ENCODE results near the gene PIGL. TPM values are rescaled to one million over a fixed set of nuclear protein-coding genes. Genes with fewer than 3 reads are reported as not detected.

PIGL gene
- total RNA-seq, 4 donors from 2014 or later: 18.2 to 74.0 (median 40.3) TPM

DNA sequence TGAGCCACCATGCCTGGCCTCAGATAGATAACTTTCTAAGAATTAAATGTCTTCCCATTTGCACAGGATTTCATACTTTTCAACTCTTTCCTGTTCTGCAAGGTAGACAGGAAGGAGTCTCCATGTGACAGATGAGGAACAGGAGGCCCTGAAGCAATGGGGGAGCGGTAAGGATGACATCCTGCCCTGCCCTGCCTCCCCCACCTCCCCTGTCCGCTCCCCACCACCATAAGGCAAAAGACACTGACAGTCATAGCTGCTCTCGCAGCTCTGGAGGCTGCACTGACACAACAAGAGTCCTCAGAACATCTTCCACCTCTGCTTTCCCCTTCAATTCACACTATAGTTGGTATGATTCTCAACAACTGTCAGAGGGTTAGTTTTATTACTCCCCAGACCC is 126.6 kb downstream of the PIGL start:
- TF ChIP-seq, protein P1, sequence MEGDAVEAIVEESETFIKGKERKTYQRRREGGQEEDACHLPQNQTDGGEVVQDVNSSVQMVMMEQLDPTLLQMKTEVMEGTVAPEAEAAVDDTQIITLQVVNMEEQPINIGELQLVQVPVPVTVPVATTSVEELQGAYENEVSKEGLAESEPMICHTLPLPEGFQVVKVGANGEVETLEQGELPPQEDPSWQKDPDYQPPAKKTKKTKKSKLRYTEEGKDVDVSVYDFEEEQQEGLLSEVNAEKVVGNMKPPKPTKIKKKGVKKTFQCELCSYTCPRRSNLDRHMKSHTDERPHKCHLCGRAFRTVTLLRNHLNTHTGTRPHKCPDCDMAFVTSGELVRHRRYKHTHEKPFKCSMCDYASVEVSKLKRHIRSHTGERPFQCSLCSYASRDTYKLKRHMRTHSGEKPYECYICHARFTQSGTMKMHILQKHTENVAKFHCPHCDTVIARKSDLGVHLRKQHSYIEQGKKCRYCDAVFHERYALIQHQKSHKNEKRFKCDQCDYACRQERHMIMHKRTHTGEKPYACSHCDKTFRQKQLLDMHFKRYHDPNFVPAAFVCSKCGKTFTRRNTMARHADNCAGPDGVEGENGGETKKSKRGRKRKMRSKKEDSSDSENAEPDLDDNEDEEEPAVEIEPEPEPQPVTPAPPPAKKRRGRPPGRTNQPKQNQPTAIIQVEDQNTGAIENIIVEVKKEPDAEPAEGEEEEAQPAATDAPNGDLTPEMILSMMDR (IDR thresholded peaks at IDR 0.05): no peak
- no peak for TF ChIP-seq POLR2A (IDR thresholded peaks at IDR 0.05)
- no peaks in the 10 kb centered on the region for H3K9me3 ChIP-seq
- no peaks in the 10 kb centered on the region for H3K36me3 ChIP-seq
- DNase-seq: no peak
- no peak overlapping the region for H3K27ac ChIP-seq
- H3K4me3 ChIP-seq: no peak overlapping the region
- no peaks in the 10 kb centered on the region for H3K4me1 ChIP-seq
- no peaks in the 10 kb centered on the region for H3K27me3 ChIP-seq
- intact Hi-C loops (cut with DNase I; ENCODE audit: low total_unique reads): no loop called here

DNA sequence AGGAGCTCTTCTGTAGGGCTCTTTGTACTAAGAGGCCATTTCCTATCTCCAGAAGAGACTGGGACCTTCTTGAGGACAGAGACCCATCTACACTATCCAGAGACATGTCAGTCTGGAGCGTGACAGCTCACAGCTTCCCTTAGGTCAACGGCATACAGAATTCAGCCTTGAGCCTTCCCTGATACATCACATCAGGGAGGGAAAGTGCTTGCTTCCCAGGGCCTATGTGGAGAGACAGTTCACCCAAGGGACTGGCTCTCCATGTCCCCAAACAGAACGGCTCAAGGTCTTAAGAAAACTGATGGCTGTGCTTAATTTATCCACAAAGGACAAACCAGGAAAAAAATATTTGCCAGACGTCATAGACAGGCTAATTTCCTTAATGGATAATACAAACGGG is 128.6 kb downstream of the PIGL start:
- Histone ChIP-seq H3K27me3 (no peaks in the 10 kb centered on the region), H3K9me3 (no peaks in the 10 kb centered on the region), H3K36me3 (no peaks in the 10 kb centered on the region), H3K4me1 (no peaks in the 10 kb centered on the region), H3K4me3 (no peak overlapping the region), H3K27ac (no peak overlapping the region)
- intact Hi-C loops (cut with DNase I; ENCODE audit: low total_unique reads): no loop called here
- TF ChIP-seq, protein P1 (IDR thresholded peaks at IDR 0.05): no peak
- no peak for TF ChIP-seq POLR2A (IDR thresholded peaks at IDR 0.05)
- no peak for DNase-seq

DNA sequence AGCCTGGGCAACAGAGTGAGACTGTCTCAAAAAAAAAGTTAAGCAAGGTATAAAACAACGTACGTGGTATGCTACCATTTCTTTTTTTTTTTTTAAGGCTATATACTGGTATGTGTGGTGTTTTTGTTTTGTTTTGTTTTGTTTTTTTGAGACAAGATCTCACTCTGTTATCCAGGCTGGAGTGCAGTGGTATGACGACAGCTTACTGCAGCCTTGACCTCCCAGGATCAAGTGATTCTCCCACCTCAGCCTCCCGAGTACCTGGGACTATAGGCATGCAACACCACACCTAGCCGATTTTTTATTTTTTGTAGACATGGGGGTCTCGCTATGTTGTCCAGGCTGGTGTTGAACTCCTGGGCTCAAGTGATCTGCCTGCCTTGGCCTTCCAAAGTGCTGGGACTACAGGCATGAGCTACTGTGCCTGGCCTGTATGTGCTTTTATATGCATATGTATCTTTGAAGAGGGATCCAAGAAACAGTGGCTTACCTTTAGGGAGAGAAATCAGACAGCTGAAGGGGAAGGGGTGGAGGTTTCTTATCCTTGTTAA is 129.8 kb downstream of the PIGL start:
- H3K36me3 ChIP-seq: no peaks in the 10 kb centered on the region
- TF ChIP-seq POLR2A (IDR thresholded peaks at IDR 0.05): no peak
- TF ChIP-seq, protein P1 (IDR thresholded peaks at IDR 0.05): no peak
- H3K4me1 ChIP-seq: no peaks in the 10 kb centered on the region
- no peaks in the 10 kb centered on the region for H3K9me3 ChIP-seq
- DNase-seq: no peak
- no peak overlapping the region for H3K27ac ChIP-seq
- intact Hi-C loops (cut with DNase I; ENCODE audit: low total_unique reads): no loop called here
- H3K4me3 ChIP-seq: no peak overlapping the region
- no peaks in the 10 kb centered on the region for H3K27me3 ChIP-seq

DNA sequence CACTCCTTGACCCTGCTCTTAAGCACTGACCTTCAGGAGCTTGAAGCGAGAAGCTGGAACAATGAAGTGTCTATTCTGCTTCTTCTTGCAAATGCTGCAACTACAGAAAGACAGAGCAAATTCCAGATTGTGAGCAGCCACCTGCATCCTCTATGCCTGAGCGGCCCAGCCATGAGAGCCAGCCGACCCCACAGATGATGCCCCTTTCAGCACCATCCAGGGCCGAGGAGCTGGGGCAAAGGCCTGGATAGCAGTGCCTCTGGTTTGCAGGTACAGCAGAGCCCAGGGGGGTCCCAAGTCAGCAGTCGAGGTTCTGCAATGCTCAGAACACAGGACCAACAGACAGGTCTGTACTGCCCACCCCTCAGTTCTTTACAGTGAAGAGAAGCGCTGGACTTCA is 131.6 kb downstream of the PIGL start:
- no peak for DNase-seq
- Histone ChIP-seq H3K27me3 (no peaks in the 10 kb centered on the region), H3K4me1 (no peaks in the 10 kb centered on the region), H3K4me3 (no peak overlapping the region), H3K36me3 (no peaks in the 10 kb centered on the region), H3K9me3 (no peaks in the 10 kb centered on the region), H3K27ac (no peak overlapping the region)
- TF ChIP-seq POLR2A (IDR thresholded peaks at IDR 0.05): no peak
- TF ChIP-seq, protein P1 (IDR thresholded peaks at IDR 0.05): no peak
- intact Hi-C loops (cut with DNase I; ENCODE audit: low total_unique reads): no loop called here

DNA sequence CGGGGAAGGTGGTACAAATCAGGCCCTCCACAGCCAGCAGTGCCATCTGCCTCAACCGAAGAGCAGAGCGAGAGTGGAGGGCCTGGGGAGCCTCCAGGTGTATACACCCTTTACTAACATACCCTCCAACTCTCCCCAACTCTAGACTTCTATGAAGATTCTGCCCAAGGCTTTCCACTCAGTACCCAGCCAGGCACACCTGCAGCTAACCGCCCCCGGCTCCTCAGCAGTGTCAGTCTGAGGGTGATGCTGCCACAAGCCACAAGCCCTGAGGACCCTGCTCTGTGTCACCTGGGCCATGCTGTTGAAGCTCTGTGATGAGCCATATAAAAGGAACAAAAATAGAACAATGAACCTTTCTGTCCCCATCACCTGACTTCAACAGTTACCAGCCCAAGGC is 132.4 kb downstream of the PIGL start:
- Histone ChIP-seq H3K27ac (no peak overlapping the region), H3K36me3 (no peaks in the 10 kb centered on the region), H3K4me3 (no peak overlapping the region), H3K27me3 (no peaks in the 10 kb centered on the region), H3K4me1 (no peaks in the 10 kb centered on the region), H3K9me3 (no peaks in the 10 kb centered on the region)
- TF ChIP-seq, protein P1 (IDR thresholded peaks at IDR 0.05): no peak
- TF ChIP-seq POLR2A (IDR thresholded peaks at IDR 0.05): no peak
- intact Hi-C loops (cut with DNase I; ENCODE audit: low total_unique reads): no loop called here
- no peak for DNase-seq

All from uterus (tissue), 4 donors.